GM23248 (cell line): ENCODE data around the gene CD101. TPM values are rescaled to one million over a fixed set of nuclear protein-coding genes. Genes with fewer than 3 reads are reported as not detected.

Experiments
- DNase-seq: peaks from one replicate; pipeline ENCODE4 v3.0.0-alpha.2; 2015
- H2AFZ ChIP-seq: fragments of 200-600 bp; sonication (generic); 2 replicates; pipeline ENCODE4 v1.6.1; 2016; ENCODE audit warnings: antibody characterized with exemption
- H3F3A ChIP-seq: fragments of 200-600 bp; sonication (generic); 2 replicates; pipeline ENCODE4 v1.6.1; 2016; ENCODE audit warnings: mild to moderate bottlenecking, antibody characterized with exemption, mixed run types; ENCODE audit not compliant: insufficient read depth
- H3K27ac ChIP-seq: fragments of 200-600 bp; sonication (generic); 2 replicates; pipeline ENCODE4 v1.5.1; 2016; ENCODE audit warnings: mild to moderate bottlenecking
- H3K27me3 ChIP-seq: fragments of 200-600 bp; sonication (generic); replicated peaks from 2 replicates; pipeline ENCODE4 v1.6.1; 2016; ENCODE audit warnings: mild to moderate bottlenecking; ENCODE audit not compliant: insufficient read depth
- H3K36me3 ChIP-seq: fragments of 200-600 bp; sonication (generic); 2 replicates; pipeline ENCODE4 v1.6.1; 2016; ENCODE audit warnings: low read depth, mild to moderate bottlenecking
- H3K4me1 ChIP-seq: fragments of 200-600 bp; sonication (generic); 2 replicates; pipeline ENCODE4 v1.6.1; 2016; ENCODE audit warnings: mild to moderate bottlenecking; ENCODE audit not compliant: insufficient read depth
- H3K4me2 ChIP-seq: fragments of 200-600 bp; sonication (generic); one replicate; pipeline ENCODE4 v1.6.1; 2016; ENCODE audit warnings: mild to moderate bottlenecking; ENCODE audit not compliant: unreplicated experiment
- H3K4me3 ChIP-seq: fragments of 200-600 bp; sonication (generic); 2 replicates; pipeline ENCODE4 v1.5.1; 2016; ENCODE audit warnings: mild to moderate bottlenecking
- H3K79me2 ChIP-seq: fragments of 200-600 bp; sonication (generic); 2 replicates; pipeline ENCODE4 v1.6.1; 2016; ENCODE audit warnings: mild to moderate bottlenecking; ENCODE audit not compliant: insufficient read depth
- H3K9ac ChIP-seq: fragments of 200-600 bp; sonication (generic); 2 replicates; pipeline ENCODE4 v1.6.1; 2016; ENCODE audit warnings: mild to moderate bottlenecking
- H3K9me2 ChIP-seq: fragments of 200-600 bp; sonication (generic); 2 replicates; pipeline ENCODE4 v1.6.1; 2016; ENCODE audit warnings: mixed run types, mild to moderate bottlenecking, moderate library complexity; ENCODE audit not compliant: insufficient read depth
- H3K9me3 ChIP-seq: fragments of 200-600 bp; sonication (generic); one replicate; pipeline ENCODE4 v1.6.1; 2017; ENCODE audit warnings: low read depth
- H4K20me1 ChIP-seq: fragments of 200-600 bp; sonication (generic); 2 replicates; pipeline ENCODE4 v1.6.0; 2016; ENCODE audit not compliant: insufficient read depth
- EZH2 ChIP-seq: fragments of 200-600 bp; sonication (generic); IDR thresholded peaks from 2 replicates; pipeline ENCODE4 v1.6.1; 2018; ENCODE audit warnings: antibody characterized with exemption, mild to moderate bottlenecking; ENCODE audit not compliant: insufficient read depth, poor library complexity, severe bottlenecking
- EZH2phosphoT487 ChIP-seq: fragments of 200-600 bp; sonication (generic); IDR thresholded peaks from 2 replicates; pipeline ENCODE4 v1.6.1; 2018; ENCODE audit warnings: antibody characterized with exemption, moderate library complexity, mild to moderate bottlenecking, low read depth; ENCODE audit not compliant: insufficient read depth
- WGBS, 2 experiments: methylation state at CpG; one replicate each; pipeline ENCODE4 v1.1.6; 2015 to 2017; ENCODE audit warnings: low lambda C conversion rate in 2 of 2, low coverage in 1 of 2; ENCODE audit errors: missing lambda C conversion rate in 2 of 2; 5-methylcytosine and 5-hydroxymethylcytosine counted together
- in situ Hi-C: fragments of 300-500 bp; cut with MboI; formaldehyde crosslinking; loops from 2 replicates; pipeline ENCODE4 v1.15.0; 2020
- polyA plus RNA-seq: library from polyadenylated mRNA; unstranded; fragments of >200 nt; fragmentation: Nextera tagmentation; extraction: Ambion mirVana; gene quantifications from 2 replicates; pipeline ENCODE4 v1.2.1, GENCODE V29; 2016
- total RNA-seq: library from RNA; depleted of rRNA; stranded (reverse); fragments of >200 nt; shearing (Covaris generic); gene quantifications from 2 replicates; pipeline ENCODE4 v1.2.3, GENCODE V29; 2014; rRNA removed

The CD101 gene, protein sequence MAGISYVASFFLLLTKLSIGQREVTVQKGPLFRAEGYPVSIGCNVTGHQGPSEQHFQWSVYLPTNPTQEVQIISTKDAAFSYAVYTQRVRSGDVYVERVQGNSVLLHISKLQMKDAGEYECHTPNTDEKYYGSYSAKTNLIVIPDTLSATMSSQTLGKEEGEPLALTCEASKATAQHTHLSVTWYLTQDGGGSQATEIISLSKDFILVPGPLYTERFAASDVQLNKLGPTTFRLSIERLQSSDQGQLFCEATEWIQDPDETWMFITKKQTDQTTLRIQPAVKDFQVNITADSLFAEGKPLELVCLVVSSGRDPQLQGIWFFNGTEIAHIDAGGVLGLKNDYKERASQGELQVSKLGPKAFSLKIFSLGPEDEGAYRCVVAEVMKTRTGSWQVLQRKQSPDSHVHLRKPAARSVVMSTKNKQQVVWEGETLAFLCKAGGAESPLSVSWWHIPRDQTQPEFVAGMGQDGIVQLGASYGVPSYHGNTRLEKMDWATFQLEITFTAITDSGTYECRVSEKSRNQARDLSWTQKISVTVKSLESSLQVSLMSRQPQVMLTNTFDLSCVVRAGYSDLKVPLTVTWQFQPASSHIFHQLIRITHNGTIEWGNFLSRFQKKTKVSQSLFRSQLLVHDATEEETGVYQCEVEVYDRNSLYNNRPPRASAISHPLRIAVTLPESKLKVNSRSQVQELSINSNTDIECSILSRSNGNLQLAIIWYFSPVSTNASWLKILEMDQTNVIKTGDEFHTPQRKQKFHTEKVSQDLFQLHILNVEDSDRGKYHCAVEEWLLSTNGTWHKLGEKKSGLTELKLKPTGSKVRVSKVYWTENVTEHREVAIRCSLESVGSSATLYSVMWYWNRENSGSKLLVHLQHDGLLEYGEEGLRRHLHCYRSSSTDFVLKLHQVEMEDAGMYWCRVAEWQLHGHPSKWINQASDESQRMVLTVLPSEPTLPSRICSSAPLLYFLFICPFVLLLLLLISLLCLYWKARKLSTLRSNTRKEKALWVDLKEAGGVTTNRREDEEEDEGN
- not detected in 2 replicates for total RNA-seq
- polyA plus RNA-seq, result not detected in 2 replicates

DNA sequence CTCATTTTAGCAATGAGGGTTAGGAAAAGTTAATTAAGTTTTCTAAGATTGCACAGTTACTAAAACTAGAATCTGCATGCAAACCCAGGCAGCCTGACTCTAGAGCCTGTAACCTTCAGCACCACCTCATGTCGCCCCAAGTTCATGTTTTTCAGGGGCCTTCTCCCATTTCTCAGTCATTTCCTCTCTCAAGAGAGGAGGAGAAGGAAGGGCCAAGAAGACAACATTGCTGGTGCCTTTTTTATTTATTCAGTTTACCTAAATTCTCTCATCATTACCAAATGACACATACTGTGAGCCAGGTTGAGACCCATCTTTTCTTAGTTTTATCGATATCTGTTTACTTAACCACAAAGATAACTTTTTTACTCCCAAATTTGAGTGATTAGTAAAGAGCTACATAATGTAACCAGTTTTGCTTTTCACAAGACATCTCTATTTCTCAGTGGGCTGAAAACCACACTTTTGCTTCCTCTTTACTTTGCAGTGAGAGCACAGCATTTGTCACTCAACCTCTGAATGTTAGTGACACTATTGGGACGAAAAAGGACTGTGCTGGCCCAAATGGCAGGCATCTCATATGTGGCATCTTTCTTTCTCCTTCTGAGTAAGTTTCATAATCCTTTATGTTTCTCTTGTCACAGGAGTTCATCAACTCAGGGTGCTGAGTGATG lies at the start of gene CD101:
Gene CD101 (plus strand): TSS at position 507 of the 674 bp plus-strand sequence. CDS start 58 bp downstream, at position 565.
- Histone ChIP-seq H3F3A (no peaks in the 10 kb centered on the region), H3K4me1 (peaks cover 15% of the 10 kb centered on the region), H3K9me3 (no peaks in the 10 kb centered on the region), H3K79me2 (no peaks in the 10 kb centered on the region), H3K9me2 (peaks cover 5% of the 10 kb centered on the region; the same call in 1 of the 2 replicates), H3K27ac (no peak within 1 kb of the TSS), H3K36me3 (no peaks in the 10 kb centered on the region), H3K4me3 (no peak within 1 kb of the TSS), H3K9ac (no peak within 1 kb of the TSS), H3K27me3 (no peaks in the 10 kb centered on the region), H3K4me2 (no peak within 1 kb of the TSS), H2AFZ (no peak within 1 kb of the TSS), H4K20me1 (no peaks in the 10 kb centered on the region)
- no peak for DNase-seq
- 83 to 88% methylated on average over 3 of the region's 3 CpGs for WGBS, 2 experiments
- in situ Hi-C loops, result no loop called here
- TF ChIP-seq EZH2phosphoT487, result no peak
- no peak for TF ChIP-seq EZH2

DNA sequence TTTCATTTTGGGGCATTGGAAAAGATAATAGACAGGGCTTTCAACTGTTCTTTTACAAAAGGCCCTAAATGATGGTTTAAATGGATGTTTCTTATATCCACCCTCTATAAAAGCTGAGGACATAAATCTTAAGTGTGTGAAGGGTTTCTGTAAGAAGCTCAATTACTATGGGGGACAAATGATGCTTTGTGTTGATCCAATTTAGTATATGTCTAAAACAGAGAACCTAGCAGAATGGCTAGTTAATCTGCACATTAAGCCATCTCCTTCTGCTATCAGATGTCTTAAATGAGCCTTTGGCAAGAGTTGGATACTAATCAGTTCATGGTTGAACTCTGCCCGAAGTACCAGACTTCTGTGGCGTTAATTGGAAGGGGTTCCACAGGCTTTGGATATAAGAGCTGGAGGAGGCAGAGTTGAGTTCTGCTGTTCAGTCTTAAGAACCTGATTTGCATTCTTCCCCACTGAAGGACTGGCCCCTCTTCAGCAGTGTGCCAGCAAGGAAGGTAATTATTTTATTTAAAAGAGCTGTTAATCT lies 48.8 kb upstream of the CD101 start:
- WGBS, 2 experiments, result 97 to 98% methylated on average over 2 of the region's 2 CpGs
- H3K36me3 ChIP-seq, result no peaks in the 10 kb centered on the region
- H3F3A ChIP-seq, result 0 out of 2 replicates have a peak, but pooled peaks cover 3% of the 10 kb centered on the region
- no peaks in the 10 kb centered on the region for H3K9me2 ChIP-seq
- H3K79me2 ChIP-seq, result no peaks in the 10 kb centered on the region
- in situ Hi-C loops, result no loop called here
- no peak overlapping the region for H3K4me2 ChIP-seq
- no peak overlapping the region for H2AFZ ChIP-seq
- TF ChIP-seq EZH2phosphoT487 (no peak), EZH2 (no peak)
- H3K27ac ChIP-seq, result no peak overlapping the region
- no peaks in the 10 kb centered on the region for H3K27me3 ChIP-seq
- H3K9ac ChIP-seq, result no peak overlapping the region
- no peaks in the 10 kb centered on the region for H4K20me1 ChIP-seq
- no peak for DNase-seq
- H3K9me3 ChIP-seq, result no peaks in the 10 kb centered on the region
- H3K4me1 ChIP-seq, result peaks cover 17% of the 10 kb centered on the region
- no peak overlapping the region for H3K4me3 ChIP-seq

DNA sequence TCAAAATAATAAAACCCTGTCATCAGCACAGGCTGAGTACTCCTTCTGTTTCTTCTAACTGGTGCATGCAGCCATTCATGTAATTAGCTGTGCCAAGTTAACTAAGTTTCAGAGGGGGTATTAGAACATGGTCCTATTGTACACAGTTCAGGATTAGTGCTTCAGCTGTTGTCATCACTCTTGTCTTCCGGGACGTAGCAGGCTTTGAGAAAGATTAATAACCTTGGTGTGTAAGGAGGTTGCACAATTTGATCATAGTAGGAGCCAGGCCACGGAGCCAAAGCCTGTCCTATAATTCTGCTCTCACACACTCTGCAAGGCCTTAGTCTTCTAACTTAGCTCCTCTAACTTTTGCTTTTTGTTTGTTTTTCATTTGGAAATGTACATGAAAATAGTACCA lies 47.1 kb upstream of the CD101 start:
- no peak for TF ChIP-seq EZH2phosphoT487
- TF ChIP-seq EZH2, result no peak
- 36 to 40% methylated on average over 3 of the region's 3 CpGs for WGBS, 2 experiments

More for the DNA sequence above, 47.1 kb upstream of the CD101 start:
- Histone ChIP-seq H3K36me3 (no peaks in the 10 kb centered on the region), H3K4me1 (peaks cover 17% of the 10 kb centered on the region), H3K4me2 (no peak overlapping the region), H3K27me3 (no peaks in the 10 kb centered on the region), H4K20me1 (no peaks in the 10 kb centered on the region), H3K79me2 (no peaks in the 10 kb centered on the region), H3K9me3 (no peaks in the 10 kb centered on the region), H3F3A (0 out of 2 replicates have a peak, but pooled peaks cover 3% of the 10 kb centered on the region), H2AFZ (no peak overlapping the region), H3K4me3 (no peak overlapping the region), H3K27ac (no peak overlapping the region), H3K9ac (no peak overlapping the region), H3K9me2 (no peaks in the 10 kb centered on the region)
- DNase-seq, result no peak
- in situ Hi-C loops, result no loop called here
